ENCODE data around the gene WARS2.

The WARS2 gene

GRCh38 chr1:118993700-118994026 is 146.8 kb downstream of the WARS2 start:
- DNase-seq = no peak

- DNase-seq = no peak
Observed at GRCh38 chr1:118992868-118993699, 147.4 kb downstream of the WARS2 start.

GRCh38 chr1:118992237-118992825 is 148.1 kb downstream of the WARS2 start:
- no peak for DNase-seq

GRCh38 chr1:118991448-118991847 is 149.0 kb downstream of the WARS2 start:
- no peak for DNase-seq

GRCh38 chr1:118990513-118991152 is 149.8 kb downstream of the WARS2 start:
- DNase-seq = no peak

GRCh38 chr1:118989878-118990378 is 150.5 kb downstream of the WARS2 start:
- no peak for DNase-seq

GRCh38 chr1:118989006-118989815 is 151.2 kb downstream of the WARS2 start:
- no peak for DNase-seq

GRCh38 chr1:118988186-118989005 is 152.1 kb downstream of the WARS2 start, which contains the start of gene TBX15:
TBX15 (minus strand) TSS chr1:118988343; CDS start chr1:118987795, 548 bp downstream.
- DNase-seq = no peak

GRCh38 chr1:118987468-118988185 is 152.8 kb downstream of the WARS2 start:
- DNase-seq = no peak

- DNase-seq = no peak
Observed at GRCh38 chr1:118986555-118987467, 153.6 kb downstream of the WARS2 start.

GRCh38 chr1:118985640-118986554 is 154.6 kb downstream of the WARS2 start:
- DNase-seq = no peak

- DNase-seq = no peak
Observed at GRCh38 chr1:118984722-118985639, 155.5 kb downstream of the WARS2 start.

GRCh38 chr1:118984086-118984721 is 156.2 kb downstream of the WARS2 start:
- DNase-seq = no peak

GRCh38 chr1:118983558-118984041 is 156.9 kb downstream of the WARS2 start:
- DNase-seq = no peak

- DNase-seq = no peak
Observed at GRCh38 chr1:118982821-118983557, 157.5 kb downstream of the WARS2 start.

- no peak for DNase-seq
Observed at GRCh38 chr1:118982266-118982665, 158.2 kb downstream of the WARS2 start.
